Panc1 (cell line): ENCODE data around the gene PCDHGA2. TPM values are rescaled to one million over a fixed set of nuclear protein-coding genes. Genes with fewer than 3 reads are reported as not detected.

Experiments used
- ATAC-seq: fragments of 200-7000 bp; cut with Tn5 transposase; 2 replicates; pipeline ENCODE4 v1.9.1; 2020; ENCODE audit warnings: mild to moderate bottlenecking, moderate library complexity
- BruUV-seq: library from RNA; stranded (reverse); fragments of 400-500 nt; replicated peaks from 2 replicates; lab custom pipeline; 2021; lab: Mats Ljungman, UMichigan
- CTCF ChIA-PET: fragments of 300-600 bp; sonication (Branson Sonifier 250); formaldehyde crosslinking; loops from one replicate; lab custom pipeline; 2022; ENCODE audit warnings: antibody characterized with exemption; lab: Charles Lee
- POLR2A ChIA-PET: fragments of 300-600 bp; sonication (Branson Sonifier 250); formaldehyde crosslinking; loops from one replicate; lab custom pipeline; 2022; ENCODE audit warnings: antibody characterized with exemption; lab: Charles Lee
- DNase-seq: peaks from one replicate; pipeline ENCODE4 v3.0.0-alpha.2; 2010; ENCODE audit warnings: low read depth, low spot score
- H3K27ac ChIP-seq: 2 replicates; pipeline ENCODE4 v1.5.1; 2011; ENCODE audit warnings: mild to moderate bottlenecking, low read length, inconsistent platforms
- H3K27me3 ChIP-seq: fragments of 200-500 bp; sonication (Bioruptor generic); 2 replicates; pipeline ENCODE4 v1.6.0; 2014; ENCODE audit warnings: low read length, inconsistent platforms; ENCODE audit not compliant: control insufficient read depth, insufficient read depth
- H3K36me3 ChIP-seq: fragments of 200-500 bp; sonication (Bioruptor generic); 2 replicates; pipeline ENCODE4 v1.5.1; 2014; ENCODE audit warnings: inconsistent platforms, mild to moderate bottlenecking, low read length, moderate library complexity; ENCODE audit not compliant: control insufficient read depth, insufficient read depth
- H3K4me1 ChIP-seq: 2 replicates; pipeline ENCODE4 v1.5.1; 2011; ENCODE audit warnings: inconsistent platforms, mild to moderate bottlenecking, low read length, moderate library complexity; ENCODE audit not compliant: control insufficient read depth, insufficient read depth
- H3K4me3 ChIP-seq, 2 experiments: 2 replicates each; pipeline ENCODE4 v1.5.1; 2011 to 2012; ENCODE audit warnings: low read depth in 2 of 2, low read length in 2 of 2, mild to moderate bottlenecking in 2 of 2, inconsistent platforms in 1 of 2, moderate library complexity in 1 of 2
- H3K9me3 ChIP-seq: fragments of 200-500 bp; sonication (Bioruptor generic); 2 replicates; pipeline ENCODE4 v1.5.1; 2014; ENCODE audit warnings: low read depth, mild to moderate bottlenecking, inconsistent platforms, low read length, moderate library complexity; ENCODE audit not compliant: control insufficient read depth, insufficient read depth
- CTCF ChIP-seq: fragments of 450-650 bp; IDR thresholded peaks from 2 replicates; pipeline ENCODE4 v1.5.1; 2017; ENCODE audit warnings: mild to moderate bottlenecking
- POLR2AphosphoS5 ChIP-seq: IDR thresholded peaks from 2 replicates; pipeline ENCODE4 v1.6.1; 2012; ENCODE audit warnings: mild to moderate bottlenecking, low read depth, low read length, moderate library complexity
- REST ChIP-seq, 2 experiments: IDR thresholded peaks; 2 replicates each; pipeline ENCODE4 v1.6.1; 2011 to 2012; ENCODE audit warnings: low read depth in 2 of 2, control low read depth in 1 of 2, low read length in 1 of 2, mild to moderate bottlenecking in 1 of 2, moderate library complexity in 1 of 2; ENCODE audit not compliant: insufficient read depth in 1 of 2
- SIN3A ChIP-seq: IDR thresholded peaks from 2 replicates; pipeline ENCODE4 v1.6.1; 2012; ENCODE audit warnings: low read depth, mild to moderate bottlenecking, low read length, moderate library complexity, borderline replicate concordance; ENCODE audit not compliant: insufficient read depth
- TCF7L2 ChIP-seq: IDR thresholded peaks from 2 replicates; pipeline ENCODE4 v1.6.1; 2011; ENCODE audit warnings: mild to moderate bottlenecking, low read depth, low read length, inconsistent platforms
- in situ Hi-C: cut with HindIII; loops from 2 replicates; pipeline ENCODE4 v1.10.0; 2016; ENCODE audit warnings: low sequenced_read_pairs, low pct_unique_long_range_greater_than_20kb
- intact Hi-C: fragments of 100-400 bp; cut with micrococcal nuclease; formaldehyde crosslinking; loops from one replicate; pipeline ENCODE4 v1.10.0; 2022; ENCODE audit not compliant: unreplicated experiment
- total RNA-seq: library from RNA; stranded (reverse); gene quantifications from one replicate; pipeline ENCODE4 v1.2.1, GENCODE V29; 2021; ENCODE audit not compliant: unreplicated experiment

Gene PCDHGA2
- total RNA-seq, 1 experiment from 2014 or later = 0.05 TPM

- H3K4me3 ChIP-seq = peak within 1 kb of the TSS in 1 of 2 experiments; percentile 18; a peak in 1 of 4 replicates
- TF ChIP-seq POLR2AphosphoS5 = no peak
- TF ChIP-seq CTCF = no peak
- TF ChIP-seq SIN3A = no peak
- no peak for TF ChIP-seq REST (IDR thresholded peaks at IDR 0.05; ENCODE audit: insufficient read depth in 1 of 2, low read depth in 2 of 2, low read length in 1 of 2)
- TF ChIP-seq TCF7L2 = no peak
- H3K27me3 ChIP-seq = 0 out of 2 replicates have a peak, but pooled peaks cover 2% of the 10 kb centered on the region
- no peaks in the 10 kb centered on the region for H3K36me3 ChIP-seq
- BruUV-seq = no TSS peak
- ChIA-PET CTCF (no interaction called here), POLR2A (no interaction called here)
- no peak for ATAC-seq
- H3K4me1 ChIP-seq = no peaks in the 10 kb centered on the region
- DNase-seq = no peak
- in situ Hi-C loops = no loop called here
- intact Hi-C loops = no loop called here
- no peaks in the 10 kb centered on the region for H3K9me3 ChIP-seq
- H3K27ac ChIP-seq = no peak within 1 kb of the TSS
Measured at GRCh38 chr5:141382469-141383294, 44.1 kb downstream of the PCDHGA2 start, which contains the start of gene PCDHGA7. PCDHGA7 (plus strand) TSS chr5:141382742; CDS start chr5:141382900, 158 bp downstream.

- in situ Hi-C loops = no loop called here
- 0 out of 2 replicates have a peak, but pooled peaks cover 2% of the 10 kb centered on the region for H3K27me3 ChIP-seq
- POLR2A ChIA-PET = no interaction called here
Measured at GRCh38 chr5:141383345-141383744, 44.8 kb downstream of the PCDHGA2 start.

More at GRCh38 chr5:141383345-141383744, 44.8 kb downstream of the PCDHGA2 start:
- no peak overlapping the region; a peak in 1 of 4 replicates for H3K4me3 ChIP-seq
- no peaks in the 10 kb centered on the region for H3K9me3 ChIP-seq
- no peak for TF ChIP-seq SIN3A
- H3K4me1 ChIP-seq = no peaks in the 10 kb centered on the region
- intact Hi-C loops = no loop called here
- ATAC-seq (no peak), DNase-seq (no peak)
- H3K27ac ChIP-seq = no peak overlapping the region
- H3K36me3 ChIP-seq = no peaks in the 10 kb centered on the region
- no TSS peak for BruUV-seq
- CTCF ChIA-PET = no interaction called here
